ENCODE data around the gene ESCO1.
A peak's percentile ranks its signal among the peaks of the same experiment; 100 is the strongest.
"Not testable (repeated sequence)": the region's sequence is repeated elsewhere in the genome, so short reads cannot be mapped to it uniquely, and the experiment has no call there.

The ESCO1 gene, protein sequence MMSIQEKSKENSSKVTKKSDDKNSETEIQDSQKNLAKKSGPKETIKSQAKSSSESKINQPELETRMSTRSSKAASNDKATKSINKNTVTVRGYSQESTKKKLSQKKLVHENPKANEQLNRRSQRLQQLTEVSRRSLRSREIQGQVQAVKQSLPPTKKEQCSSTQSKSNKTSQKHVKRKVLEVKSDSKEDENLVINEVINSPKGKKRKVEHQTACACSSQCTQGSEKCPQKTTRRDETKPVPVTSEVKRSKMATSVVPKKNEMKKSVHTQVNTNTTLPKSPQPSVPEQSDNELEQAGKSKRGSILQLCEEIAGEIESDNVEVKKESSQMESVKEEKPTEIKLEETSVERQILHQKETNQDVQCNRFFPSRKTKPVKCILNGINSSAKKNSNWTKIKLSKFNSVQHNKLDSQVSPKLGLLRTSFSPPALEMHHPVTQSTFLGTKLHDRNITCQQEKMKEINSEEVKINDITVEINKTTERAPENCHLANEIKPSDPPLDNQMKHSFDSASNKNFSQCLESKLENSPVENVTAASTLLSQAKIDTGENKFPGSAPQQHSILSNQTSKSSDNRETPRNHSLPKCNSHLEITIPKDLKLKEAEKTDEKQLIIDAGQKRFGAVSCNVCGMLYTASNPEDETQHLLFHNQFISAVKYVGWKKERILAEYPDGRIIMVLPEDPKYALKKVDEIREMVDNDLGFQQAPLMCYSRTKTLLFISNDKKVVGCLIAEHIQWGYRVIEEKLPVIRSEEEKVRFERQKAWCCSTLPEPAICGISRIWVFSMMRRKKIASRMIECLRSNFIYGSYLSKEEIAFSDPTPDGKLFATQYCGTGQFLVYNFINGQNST

DNA sequence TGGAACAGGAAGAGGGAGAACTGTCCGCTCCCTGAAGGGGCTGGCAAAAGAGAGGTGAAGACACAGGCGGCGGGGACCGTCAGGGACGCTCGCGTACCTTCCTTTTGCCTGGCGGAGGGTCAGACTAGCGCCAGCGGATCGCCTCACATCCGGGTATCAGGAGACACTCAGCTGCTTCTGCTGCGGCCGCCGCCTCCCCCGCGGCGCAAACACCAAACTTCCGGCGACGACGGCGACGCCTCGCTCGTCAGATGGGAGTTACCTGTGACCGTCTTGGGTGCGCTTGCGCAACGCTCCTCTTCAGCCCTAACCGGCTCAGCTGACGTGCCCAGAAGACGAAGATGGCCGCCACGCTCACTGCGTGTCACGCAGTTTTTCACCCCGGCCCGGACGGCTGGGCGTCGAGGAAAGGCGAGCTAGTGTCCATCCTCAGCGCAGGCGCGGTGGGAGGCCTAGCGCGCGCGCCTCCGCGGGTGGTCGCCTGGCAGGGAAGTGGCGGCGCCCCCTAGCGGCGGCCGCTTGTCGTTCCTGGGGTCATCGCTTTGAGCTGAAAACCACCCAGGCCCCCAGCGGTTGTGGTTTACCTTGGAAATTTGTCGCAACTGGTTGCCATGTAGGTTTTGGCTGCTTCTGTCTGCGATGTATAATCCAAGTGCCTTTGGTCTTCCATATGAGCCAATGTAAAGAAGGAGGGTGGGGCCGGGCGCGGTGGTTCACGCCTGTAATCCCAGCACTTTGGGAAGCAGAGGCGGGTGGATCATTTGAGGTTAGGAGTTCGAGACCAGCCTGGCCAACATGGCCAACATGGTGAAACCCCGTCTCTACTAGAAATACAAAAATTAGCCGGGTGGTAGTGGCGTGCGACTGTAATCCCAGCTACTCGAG is at the start of gene ESCO1:
TSS of gene ESCO1 (minus strand) at position 179 of the 885 bp plus-strand sequence. CDS start 25,861 bp downstream, outside the sequence.
- TF ChIP-seq Cebpa-rat (IDR thresholded peaks at IDR 0.05): peak; percentile 99
- H3K4me2 ChIP-seq: peak within 1 kb of the TSS; percentile 94
- H3K36me3 ChIP-seq: no peaks in the 10 kb centered on the region; the same call in 1 of the 2 replicates
- H3K9ac ChIP-seq: peak within 1 kb of the TSS; percentile 89
- peaks cover 34% of the 10 kb centered on the region for H3K4me1 ChIP-seq
- no peaks in the 10 kb centered on the region for H3K27me3 ChIP-seq
- H4K20me1 ChIP-seq: peaks cover 33% of the 10 kb centered on the region
- 0 out of 2 replicates have a peak, but pooled peaks cover 3% of the 10 kb centered on the region for H3K9me3 ChIP-seq
- peak within 1 kb of the TSS; percentile 86 for H3K27ac ChIP-seq
- H3K4me3 ChIP-seq: peak within 1 kb of the TSS; percentile 88

DNA sequence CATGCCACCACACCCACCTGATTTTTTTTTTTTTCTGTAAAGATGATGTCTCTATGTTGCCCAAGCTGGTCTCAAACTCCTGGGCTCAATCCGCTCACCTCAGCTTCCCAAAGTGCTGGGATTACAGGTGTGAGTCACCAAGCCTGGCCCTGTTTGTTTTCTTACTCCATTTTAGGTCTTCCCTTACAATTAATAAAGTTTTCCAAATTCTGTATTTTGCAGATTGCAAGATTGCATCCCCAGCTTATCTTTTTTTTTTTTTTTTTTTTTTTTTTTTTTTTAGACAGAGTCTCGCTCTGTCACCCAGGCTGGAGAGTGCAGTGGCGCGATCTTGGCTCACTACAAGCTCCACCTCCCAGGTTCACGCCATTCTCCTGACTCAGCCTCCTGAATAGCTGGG is 39.9 kb upstream of the ESCO1 start:
- not testable (repeated sequence) for H3K4me3 ChIP-seq, H4K20me1 ChIP-seq, H3K4me2 ChIP-seq, H3K9me3 ChIP-seq, H3K27ac ChIP-seq, H3K27me3 ChIP-seq, H3K4me1 ChIP-seq, H3K9ac ChIP-seq
- peaks cover 19% of the 10 kb centered on the region; the same call in 1 of the 2 replicates for H3K36me3 ChIP-seq

DNA sequence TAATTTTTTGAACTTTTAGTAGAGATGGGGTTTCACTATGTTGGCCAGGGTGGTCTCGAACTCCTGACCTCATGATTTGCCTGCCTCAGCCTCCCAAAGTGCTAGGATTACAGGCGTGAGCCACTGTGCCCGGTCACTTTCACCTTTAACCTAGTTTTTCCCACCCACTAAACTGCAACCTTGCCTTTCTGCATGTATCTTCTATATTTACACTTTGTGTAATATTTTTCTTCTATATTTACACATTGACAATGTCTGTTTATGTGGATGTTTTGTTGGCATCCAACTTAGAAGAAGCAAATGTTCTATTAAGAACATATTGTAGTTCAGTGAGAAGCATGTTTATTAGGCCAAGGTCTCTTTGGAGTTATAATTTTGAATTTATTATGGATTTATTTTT is 38.3 kb upstream of the ESCO1 start:
- Histone ChIP-seq H3K36me3 (peaks cover 32% of the 10 kb centered on the region), H4K20me1 (no peaks in the 10 kb centered on the region; the same call in 1 of the 2 replicates), H3K4me2 (no peak overlapping the region), H3K9ac (no peak overlapping the region), H3K4me1 (no peaks in the 10 kb centered on the region), H3K27ac (no peak overlapping the region), H3K27me3 (no peaks in the 10 kb centered on the region), H3K9me3 (no peaks in the 10 kb centered on the region), H3K4me3 (no peak overlapping the region)
- TF ChIP-seq Cebpa-rat (IDR thresholded peaks at IDR 0.05): no peak

DNA sequence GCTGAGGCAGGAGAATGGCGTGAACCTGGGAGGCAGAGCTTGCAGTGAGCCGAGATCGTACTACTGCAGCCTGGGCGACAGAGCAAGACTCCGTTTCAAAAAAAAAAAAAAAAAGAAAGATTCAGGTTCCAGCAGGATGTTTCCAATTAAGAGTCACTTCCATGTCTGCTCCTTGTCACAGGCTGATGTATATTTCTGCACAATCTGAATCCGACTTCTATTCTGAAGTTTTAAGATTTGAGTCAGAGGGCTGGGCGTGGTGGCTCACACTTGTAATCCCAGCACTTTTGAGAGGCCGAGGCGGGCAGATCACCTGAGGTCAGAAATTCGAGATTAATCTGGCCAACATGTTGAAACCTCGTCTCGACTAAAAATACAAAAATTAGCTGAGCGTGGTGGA is 36.3 kb upstream of the ESCO1 start:
- peaks cover 12% of the 10 kb centered on the region for H4K20me1 ChIP-seq
- H3K9ac ChIP-seq: no peak overlapping the region
- peaks cover 46% of the 10 kb centered on the region for H3K36me3 ChIP-seq
- H3K27ac ChIP-seq: no peak overlapping the region
- no peak overlapping the region for H3K4me2 ChIP-seq
- H3K9me3 ChIP-seq: no peaks in the 10 kb centered on the region
- H3K27me3 ChIP-seq: no peaks in the 10 kb centered on the region
- no peaks in the 10 kb centered on the region for H3K4me1 ChIP-seq
- H3K4me3 ChIP-seq: no peak overlapping the region
- no peak for TF ChIP-seq Cebpa-rat (IDR thresholded peaks at IDR 0.05)

DNA sequence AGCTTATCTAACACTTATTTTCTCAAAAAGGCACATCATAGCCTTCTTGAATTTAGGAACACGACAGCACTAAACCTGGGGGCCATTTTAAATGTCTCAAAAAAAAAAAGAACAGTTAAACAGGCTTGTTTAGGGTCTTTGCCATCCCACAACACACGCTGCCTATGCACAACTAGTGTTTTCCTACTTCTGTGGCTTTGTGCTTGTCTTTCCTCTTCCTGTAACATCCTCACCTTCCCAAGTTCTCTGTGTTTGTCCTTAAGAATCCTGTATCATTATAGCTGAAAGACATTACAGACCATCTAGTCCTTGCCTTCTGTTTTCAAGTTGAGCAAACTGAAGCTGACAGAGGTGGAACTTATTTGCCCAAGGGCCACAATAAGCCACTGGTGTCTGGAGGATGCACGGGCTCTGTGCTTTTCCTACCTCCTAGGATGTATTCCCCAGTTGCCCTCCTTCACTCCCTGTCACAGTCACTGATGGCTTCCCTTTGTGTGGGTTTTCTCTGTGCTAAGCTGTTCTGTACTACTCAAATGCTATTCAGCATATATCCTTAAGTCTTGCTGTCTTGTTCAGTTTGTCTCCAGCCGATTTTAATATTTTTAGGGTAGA is 34.2 kb upstream of the ESCO1 start:
- H4K20me1 ChIP-seq: peaks cover 25% of the 10 kb centered on the region
- no peak for TF ChIP-seq Cebpa-rat (IDR thresholded peaks at IDR 0.05)
- peaks cover 64% of the 10 kb centered on the region for H3K36me3 ChIP-seq
- H3K4me3 ChIP-seq: no peak overlapping the region
- no peaks in the 10 kb centered on the region for H3K27me3 ChIP-seq
- no peaks in the 10 kb centered on the region for H3K9me3 ChIP-seq
- no peak overlapping the region for H3K4me2 ChIP-seq
- no peak overlapping the region for H3K27ac ChIP-seq
- H3K9ac ChIP-seq: no peak overlapping the region
- H3K4me1 ChIP-seq: no peaks in the 10 kb centered on the region

DNA sequence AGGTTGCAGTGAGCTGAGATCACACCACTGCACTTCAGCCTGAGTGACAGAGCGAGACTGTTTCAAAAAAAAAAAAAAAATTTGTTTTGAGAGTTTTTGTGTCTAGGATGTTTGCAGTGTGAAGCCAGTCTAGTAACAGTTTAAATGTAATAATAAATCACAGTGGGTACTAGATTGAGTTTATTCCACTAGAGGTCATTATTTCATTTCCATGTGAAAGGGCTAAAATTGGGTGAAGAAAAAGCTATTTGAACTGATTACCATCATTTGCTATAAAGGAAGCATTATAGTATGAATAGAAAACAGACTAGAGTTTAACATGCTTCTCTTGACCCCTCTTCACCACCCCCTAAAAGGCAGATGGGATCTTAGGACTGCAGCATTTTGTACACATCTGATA is 31.9 kb upstream of the ESCO1 start:
- H3K4me1 ChIP-seq: peaks cover 13% of the 10 kb centered on the region; the same call in 1 of the 2 replicates
- no peaks in the 10 kb centered on the region for H3K27me3 ChIP-seq
- peaks cover 86% of the 10 kb centered on the region for H3K36me3 ChIP-seq
- no peaks in the 10 kb centered on the region for H3K9me3 ChIP-seq
- no peak overlapping the region for H3K4me3 ChIP-seq
- TF ChIP-seq Cebpa-rat (IDR thresholded peaks at IDR 0.05): no peak
- peaks cover 48% of the 10 kb centered on the region for H4K20me1 ChIP-seq
- H3K9ac ChIP-seq: no peak overlapping the region
- H3K4me2 ChIP-seq: no peak overlapping the region
- H3K27ac ChIP-seq: no peak overlapping the region

DNA sequence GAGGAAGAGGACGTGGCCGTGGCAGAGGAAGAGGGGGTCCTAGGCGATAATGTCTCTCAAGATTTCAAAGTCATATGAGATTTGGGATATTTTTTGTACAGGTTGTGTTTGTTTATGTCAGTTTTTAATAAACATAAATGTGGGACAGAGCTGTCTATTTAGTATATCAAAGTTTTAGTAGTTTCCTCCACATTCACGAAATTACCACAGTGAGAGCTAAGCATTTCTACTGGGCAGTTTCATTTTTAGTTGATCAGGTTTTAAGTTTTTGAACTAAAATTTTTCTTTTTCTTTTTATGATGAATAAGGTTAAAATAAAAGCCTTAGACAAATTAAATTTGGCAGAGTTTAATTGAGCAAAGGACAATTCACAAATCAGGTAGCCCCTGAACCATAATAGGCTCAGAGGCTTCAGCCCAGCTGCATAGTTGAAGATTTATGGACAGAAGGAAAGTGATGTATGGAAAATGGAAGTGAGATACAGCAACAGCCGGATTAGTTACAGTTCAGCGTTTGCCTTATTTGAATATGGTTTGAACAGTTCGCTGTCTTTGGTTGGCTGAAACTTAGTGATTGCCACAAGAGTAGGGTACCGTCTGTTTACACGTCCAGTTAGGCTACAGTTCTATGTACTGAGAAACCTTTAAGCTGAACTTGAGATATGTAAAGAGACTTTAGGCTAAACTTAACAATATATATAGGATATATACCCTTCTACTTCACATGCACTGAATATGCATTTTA is 28.8 kb upstream of the ESCO1 start:
- no peak overlapping the region for H3K27ac ChIP-seq
- no peak overlapping the region for H3K9ac ChIP-seq
- H3K4me3 ChIP-seq: no peak overlapping the region
- H3K36me3 ChIP-seq: peaks cover 94% of the 10 kb centered on the region
- 0 out of 2 replicates have a peak overlapping the region, but pooled peaks have one; percentile 3 for H3K4me2 ChIP-seq
- H3K27me3 ChIP-seq: no peaks in the 10 kb centered on the region
- H4K20me1 ChIP-seq: peaks cover 79% of the 10 kb centered on the region
- H3K9me3 ChIP-seq: no peaks in the 10 kb centered on the region
- H3K4me1 ChIP-seq: peaks cover 13% of the 10 kb centered on the region; the same call in 1 of the 2 replicates
- TF ChIP-seq Cebpa-rat (IDR thresholded peaks at IDR 0.05): no peak

DNA sequence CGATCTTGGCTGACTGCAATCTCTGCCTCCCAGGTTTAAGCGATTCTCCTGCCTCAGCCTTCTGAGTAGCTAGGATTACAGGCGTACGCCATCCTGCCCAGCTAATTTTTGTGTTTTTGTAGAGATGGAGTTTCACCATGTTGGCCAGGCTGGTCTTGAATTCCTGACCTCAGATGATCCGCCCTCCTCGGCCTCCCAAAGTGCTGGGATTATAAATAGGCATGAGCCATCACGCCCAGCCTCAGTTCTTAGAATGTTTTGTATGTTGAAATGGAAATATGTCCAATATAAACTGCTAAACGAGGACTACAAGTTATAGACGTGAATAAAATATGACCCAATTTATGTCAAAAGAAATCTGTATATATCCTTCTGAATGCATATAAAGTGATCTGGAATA is 21.1 kb upstream of the ESCO1 start:
- not testable (repeated sequence) for H3K27ac ChIP-seq, H3K9ac ChIP-seq, H3K4me2 ChIP-seq, H3K4me1 ChIP-seq, H3K9me3 ChIP-seq, H3K4me3 ChIP-seq, H3K27me3 ChIP-seq
- peaks cover 92% of the 10 kb centered on the region for H3K36me3 ChIP-seq
- H4K20me1 ChIP-seq: peaks cover 100% of the 10 kb centered on the region
